GM13976 (cell line): ENCODE results near the gene NUDT3.

Experiments
- DNase-seq: peaks from one replicate; pipeline ENCODE4 v3.0.0; 2012; ENCODE audit warnings: low spot score
- in situ Hi-C: fragments of 300-500 bp; cut with MboI; formaldehyde crosslinking; loops from one replicate; pipeline ENCODE4 v1.12.0; 2022; ENCODE audit warnings: low sequenced_read_pairs, mixed read lengths, inconsistent platforms; ENCODE audit not compliant: unreplicated experiment
- TF ChIP-seq, protein P1 (sequence below): IDR thresholded peaks from 2 replicates; pipeline ENCODE4 v1.5.1; 2012; ENCODE audit warnings: borderline replicate concordance, mild to moderate bottlenecking; ENCODE audit not compliant: insufficient read depth; ENCODE audit errors: extremely low read depth, missing control alignments, control extremely low read depth

Gene NUDT3

GRCh38 chr6:34321821-34322220, 70.6 kb downstream of the NUDT3 start:
- in situ Hi-C loops: no loop called here
- TF ChIP-seq, protein P1, sequence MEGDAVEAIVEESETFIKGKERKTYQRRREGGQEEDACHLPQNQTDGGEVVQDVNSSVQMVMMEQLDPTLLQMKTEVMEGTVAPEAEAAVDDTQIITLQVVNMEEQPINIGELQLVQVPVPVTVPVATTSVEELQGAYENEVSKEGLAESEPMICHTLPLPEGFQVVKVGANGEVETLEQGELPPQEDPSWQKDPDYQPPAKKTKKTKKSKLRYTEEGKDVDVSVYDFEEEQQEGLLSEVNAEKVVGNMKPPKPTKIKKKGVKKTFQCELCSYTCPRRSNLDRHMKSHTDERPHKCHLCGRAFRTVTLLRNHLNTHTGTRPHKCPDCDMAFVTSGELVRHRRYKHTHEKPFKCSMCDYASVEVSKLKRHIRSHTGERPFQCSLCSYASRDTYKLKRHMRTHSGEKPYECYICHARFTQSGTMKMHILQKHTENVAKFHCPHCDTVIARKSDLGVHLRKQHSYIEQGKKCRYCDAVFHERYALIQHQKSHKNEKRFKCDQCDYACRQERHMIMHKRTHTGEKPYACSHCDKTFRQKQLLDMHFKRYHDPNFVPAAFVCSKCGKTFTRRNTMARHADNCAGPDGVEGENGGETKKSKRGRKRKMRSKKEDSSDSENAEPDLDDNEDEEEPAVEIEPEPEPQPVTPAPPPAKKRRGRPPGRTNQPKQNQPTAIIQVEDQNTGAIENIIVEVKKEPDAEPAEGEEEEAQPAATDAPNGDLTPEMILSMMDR: no peak
- DNase-seq: no peak

DNA sequence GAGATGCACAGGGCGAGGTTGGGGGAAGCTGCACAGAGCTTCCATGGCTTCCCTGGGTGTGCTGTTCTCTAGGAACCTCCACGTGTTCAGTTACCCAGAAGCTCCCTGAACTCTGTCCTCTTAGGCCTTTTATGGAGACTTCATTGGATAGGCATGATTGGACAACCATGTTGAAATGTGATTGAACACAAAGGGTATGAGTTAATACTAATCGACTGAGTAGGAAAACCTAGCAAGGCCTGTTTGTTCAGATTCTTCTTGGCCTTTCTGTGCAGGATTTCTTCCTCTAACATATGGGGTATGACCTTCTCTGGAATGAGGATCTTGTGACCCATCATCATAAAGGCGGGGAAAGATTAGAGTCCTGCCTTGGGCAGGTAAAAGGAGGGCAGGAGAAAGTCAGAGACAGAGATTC, 73.0 kb downstream of the NUDT3 start:
- in situ Hi-C loops: no loop called here
- DNase-seq: no peak
- TF ChIP-seq, protein P1: no peak

DNA sequence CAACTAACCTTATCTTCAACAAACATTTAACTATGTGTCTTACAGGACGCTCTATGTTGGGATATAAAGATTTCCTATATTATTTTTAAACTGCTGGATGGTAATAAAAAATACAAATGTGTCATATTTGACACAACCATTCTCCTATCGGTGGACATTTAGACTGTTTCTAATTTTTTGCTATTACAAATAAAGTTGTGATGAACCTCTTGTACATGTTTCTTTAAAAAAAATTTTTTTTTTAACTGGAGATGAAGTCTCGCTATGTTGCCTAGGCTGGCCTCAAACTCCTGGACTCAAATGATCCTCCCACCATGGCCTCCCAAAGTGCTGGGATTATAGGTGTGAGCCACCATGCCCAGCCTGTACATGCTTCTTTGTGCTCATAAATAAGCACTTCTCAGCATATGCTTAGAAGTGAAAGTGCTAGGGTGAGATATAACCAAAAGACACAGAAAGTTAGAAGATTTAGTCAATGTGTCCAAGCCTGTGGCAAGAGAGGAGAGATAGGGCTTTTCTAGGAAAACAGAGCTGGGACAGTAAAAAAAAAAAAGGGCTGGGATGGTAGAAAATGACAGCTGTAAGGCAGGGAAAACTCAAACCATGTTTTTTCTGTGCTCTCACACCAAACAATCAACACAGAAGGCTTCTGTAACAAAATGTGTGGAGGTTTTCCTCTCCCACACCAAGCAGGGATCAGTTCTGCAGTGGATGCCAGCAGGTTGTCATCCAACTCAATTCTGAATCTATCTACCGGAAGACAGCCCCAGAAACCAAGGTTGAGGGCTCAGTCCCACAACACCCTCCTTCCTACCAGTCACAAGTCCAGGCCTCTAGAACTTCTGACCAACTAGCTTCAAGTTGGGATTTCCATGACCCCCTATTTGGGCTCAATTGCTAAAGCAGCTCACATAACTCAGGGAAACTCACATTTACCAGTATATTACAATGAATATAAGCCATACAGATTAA, 73.7 kb downstream of the NUDT3 start:
- no peak for DNase-seq
- TF ChIP-seq, protein P1: no peak
- in situ Hi-C loops: no loop called here

DNA sequence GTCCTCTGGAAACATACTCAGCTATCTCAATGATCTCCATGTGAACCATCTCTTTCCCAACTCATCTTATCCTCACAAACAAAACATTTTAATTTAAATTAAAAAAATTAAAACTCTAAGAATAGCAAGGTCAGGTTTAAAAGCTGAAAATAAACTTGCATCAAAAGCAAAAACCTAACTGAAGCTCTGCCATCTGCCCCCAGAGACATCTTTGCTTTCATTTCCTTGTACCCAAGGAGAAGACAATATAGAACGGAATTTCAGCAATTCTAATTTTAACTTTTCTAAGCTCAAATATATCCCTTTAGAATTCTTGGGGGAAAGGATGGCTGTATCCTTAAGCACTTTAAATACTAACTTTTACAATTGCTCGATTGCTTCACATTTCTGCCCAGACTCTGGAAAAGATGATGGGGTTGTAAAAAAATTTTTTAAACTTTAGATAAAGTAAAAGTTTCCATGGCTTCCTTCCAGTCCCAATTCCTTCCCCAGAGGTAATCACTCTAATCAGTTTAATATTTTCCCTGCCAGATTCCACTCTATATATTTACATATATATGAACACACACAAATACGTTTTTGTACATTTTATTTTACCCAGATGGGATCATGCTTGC, 74.5 kb downstream of the NUDT3 start:
- TF ChIP-seq, protein P1: no peak
- in situ Hi-C loops: no loop called here
- DNase-seq: no peak

DNA sequence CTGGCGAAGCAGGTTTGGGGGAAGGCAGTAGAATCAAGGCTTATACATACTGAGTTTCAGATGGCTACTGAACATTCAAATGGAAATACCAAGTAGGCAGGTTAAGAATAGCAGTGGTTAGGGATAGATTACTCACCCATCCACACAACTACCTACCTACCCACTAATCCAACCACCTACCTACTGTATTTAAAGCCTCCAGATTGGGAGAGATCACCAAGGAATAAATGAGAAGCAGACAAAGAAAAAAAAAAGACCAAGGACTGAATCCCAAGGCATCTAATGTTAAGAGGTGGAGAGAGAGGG, 75.3 kb downstream of the NUDT3 start:
- in situ Hi-C loops: no loop called here
- DNase-seq: no peak
- TF ChIP-seq, protein P1: no peak

- no peak for DNase-seq
Measured at GRCh38 chr6:34316431-34317171, 75.9 kb downstream of the NUDT3 start.

More at GRCh38 chr6:34316431-34317171, 75.9 kb downstream of the NUDT3 start:
- in situ Hi-C loops: no loop called here
- TF ChIP-seq, protein P1: no peak
